GM19452 (cell line): Measurements from ENCODE around the gene TESK1.
"Not testable (repeated sequence)": the region's sequence is repeated elsewhere in the genome, so short reads cannot be mapped to it uniquely, and the experiment has no call there.

Source experiments
- ATAC-seq: cut with Tn5 transposase; IDR thresholded peaks from one replicate; pipeline ENCODE4 v1.9.1; 2021; ENCODE audit not compliant: unreplicated experiment

Gene TESK1

DNA sequence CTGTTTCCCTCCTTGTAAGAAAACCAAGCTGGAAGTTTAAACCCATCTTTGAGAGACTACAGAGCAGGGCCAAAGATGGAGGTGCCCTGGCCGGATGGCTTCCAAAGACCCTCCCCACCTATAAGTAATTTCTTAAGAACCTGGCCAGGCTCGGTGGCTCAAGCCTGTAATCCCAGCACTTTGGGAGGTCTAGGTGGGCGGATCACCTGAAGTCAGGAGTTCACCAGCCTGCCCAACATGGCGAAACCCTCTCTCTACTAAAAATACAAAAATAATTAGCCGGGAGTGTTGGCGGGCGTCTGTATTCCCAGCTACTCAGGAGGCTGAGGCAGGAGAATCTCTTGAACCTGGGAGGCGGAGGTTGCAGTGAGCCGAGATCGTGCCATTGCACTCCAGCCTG, 40.7 kb downstream of the TESK1 start:
- not testable (repeated sequence) for ATAC-seq

DNA sequence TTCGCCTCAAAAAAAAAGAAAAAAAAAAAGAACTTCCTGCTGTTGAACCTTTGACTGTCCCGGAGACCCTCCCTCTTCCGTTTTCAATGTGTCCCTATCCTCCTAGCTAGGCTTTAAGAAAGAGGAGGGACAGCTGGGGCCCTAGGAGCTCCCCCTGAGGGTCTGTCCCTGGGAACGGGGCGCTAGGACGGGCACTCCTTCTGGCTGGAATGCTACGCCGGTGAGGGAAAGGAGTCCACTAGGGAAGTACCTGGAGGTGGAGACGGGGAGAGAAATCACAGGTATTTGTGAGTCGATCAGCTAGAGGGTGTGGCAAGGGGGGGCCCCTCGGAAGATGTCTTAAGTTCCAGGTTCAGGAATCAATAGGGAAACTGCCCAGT, 41.1 kb downstream of the TESK1 start:
- no peak for ATAC-seq

DNA sequence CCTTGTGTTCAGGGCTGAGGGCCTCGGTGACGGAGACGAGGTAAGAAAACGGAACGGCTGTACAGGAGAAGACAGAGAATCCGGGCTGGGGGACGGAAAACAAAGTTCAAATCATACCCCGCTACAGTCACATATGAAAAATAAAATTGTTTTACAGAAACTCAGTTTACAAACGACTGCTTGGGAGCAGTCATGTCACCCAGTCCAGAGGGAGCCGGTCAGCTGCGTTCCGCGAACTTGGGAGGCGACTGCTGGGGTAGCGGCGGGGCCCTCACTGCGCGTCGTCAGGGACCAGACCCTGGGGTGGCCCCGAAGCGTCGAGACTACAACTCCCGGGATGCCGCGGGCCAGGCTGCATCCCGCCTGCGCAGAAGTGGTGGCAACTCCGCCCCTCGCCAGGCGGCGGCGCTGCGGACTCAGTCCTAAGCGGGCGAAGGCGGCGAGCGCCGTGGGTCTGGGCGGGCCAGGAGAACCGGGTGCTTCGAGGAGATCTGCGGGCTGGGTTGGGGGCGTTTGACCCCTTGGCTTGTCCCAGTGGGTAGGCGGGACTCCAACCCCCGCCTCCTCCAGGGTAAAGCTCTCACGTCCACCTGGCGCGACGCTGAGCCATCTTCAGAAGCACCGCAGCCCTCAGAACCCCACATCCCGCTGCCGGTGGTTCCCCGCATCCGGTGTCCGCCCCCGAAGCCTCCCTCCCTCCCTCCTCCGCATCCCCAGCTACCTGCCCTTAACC, 41.6 kb downstream of the TESK1 start:
- ATAC-seq = peak; percentile 90

DNA sequence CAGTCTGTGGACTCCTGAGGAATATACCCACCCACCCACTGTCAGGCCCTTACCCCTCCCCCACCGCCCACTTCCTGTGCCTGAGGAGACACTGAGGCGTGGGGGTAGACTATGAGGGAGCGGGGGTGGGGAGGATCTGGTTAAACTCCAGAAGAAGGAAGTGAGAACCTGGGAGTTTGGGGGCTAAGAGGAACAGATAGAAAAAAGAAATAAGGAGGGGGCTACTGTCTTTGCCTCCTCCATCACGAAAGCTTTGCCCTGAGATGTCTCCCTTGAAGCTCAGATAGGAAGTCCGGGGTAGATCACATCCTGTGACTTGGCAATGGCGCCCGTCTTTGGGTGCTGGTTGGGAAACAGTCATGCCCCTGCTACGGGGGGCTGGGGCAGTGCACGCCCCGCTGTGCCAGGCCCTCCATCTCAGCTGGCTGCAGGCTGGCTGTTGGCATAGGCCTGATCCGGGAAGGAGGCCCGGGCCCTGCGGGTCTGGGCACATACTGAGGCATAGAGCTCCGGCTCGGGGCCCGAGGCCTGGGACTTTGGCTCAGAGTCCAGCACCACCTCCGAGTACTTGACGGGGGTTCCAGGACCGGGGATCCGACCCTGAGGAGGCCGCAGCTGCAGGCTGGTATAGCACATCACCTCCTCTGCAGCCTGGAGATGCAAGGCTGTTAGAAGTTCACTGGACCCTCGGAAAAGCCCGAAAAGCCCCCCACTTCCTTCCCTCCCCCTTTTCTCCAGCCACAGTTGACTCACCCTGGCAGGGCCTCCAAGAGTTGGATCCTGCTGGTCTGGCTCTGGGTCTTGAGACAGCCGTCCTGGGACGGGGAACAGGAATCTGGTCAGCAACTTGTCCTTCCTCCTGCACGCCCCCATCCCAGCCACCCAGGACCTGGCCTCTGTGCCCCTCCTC, 44.6 kb downstream of the TESK1 start:
- ATAC-seq = no peak

DNA sequence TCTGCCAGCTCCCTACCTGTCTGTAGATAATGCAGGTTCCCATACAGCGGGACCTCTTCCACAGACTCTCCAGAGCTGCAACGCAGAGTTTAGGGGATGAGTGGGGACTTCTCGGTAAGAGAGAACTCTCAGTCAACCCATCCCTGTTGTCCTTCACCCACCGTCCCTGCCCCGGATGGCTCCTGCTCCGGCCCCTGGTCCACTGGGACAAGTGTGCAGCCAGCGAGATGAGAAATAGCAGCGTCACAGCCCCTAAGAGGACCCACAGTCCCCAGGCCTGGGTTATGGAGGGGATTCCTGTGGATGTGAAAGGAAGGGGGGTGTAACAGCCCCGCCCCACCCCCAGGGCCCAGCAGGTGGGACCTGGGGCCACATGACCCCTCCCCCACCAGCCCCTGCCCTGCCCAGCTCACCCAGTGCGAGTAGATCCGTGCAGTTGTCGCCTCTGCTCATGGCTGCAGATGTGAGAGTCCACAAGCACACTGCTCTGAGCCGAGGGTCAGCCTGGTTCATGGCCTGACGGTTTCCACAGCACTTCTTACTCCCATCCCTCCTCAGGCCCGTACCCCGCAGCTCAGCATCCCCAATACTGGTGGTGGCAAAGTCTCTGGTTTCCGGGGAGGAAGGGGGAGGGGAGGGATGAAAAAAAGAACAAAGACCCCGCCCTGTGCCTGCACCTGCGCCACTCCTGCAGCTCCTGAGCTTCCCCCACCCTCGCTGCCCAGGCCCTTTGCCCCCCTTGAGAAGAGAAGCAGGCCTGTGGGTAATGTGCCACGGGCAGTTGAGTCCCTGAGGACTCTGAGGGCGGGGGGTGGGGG, 45.5 kb downstream of the TESK1 start, which contains the start of gene SIT1:
Gene SIT1, minus strand, starts transcription at position 591 of the 818 bp plus-strand sequence. Its CDS starts 78 bp downstream, at position 513.
- no peak for ATAC-seq

DNA sequence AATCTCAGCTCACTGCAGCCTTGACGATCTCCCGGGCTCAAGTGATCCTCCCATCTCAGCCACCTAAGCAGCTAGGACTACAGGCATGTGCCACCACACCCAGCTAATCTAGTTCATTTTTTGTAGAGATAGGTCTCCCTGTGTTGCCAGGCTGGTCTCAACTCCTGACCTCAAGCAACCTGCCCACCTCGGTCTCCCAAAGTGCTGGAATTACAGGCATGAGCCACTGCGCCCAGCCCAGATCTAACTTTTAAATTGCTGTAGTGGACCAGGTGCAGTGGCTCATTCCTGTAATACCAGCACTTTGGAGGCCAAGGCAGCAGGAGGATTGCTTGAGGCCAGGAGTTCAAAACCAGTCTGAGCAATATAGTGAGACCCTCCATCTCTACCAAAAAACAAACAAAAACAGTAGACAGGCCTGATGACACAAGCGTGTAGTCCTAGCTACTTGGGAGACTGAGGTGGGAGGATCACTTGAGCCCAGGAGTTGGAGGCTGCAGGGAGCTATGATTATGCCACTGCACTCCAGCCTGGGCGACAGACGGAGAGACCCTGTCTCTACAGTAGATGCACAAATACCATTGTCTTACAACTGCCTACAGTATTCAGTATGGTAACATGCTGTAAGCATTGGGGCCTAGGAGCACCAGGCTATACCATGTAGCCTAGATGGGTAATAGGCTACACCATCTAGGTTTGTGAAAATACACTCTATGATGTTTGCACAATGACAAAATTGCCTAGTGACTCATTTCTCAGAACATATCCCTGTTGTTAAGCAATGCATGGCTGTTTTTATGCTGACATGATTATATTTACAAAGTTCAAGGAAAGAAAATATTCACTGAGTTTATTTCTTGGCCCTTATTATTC, 47.1 kb downstream of the TESK1 start:
- no peak for ATAC-seq

DNA sequence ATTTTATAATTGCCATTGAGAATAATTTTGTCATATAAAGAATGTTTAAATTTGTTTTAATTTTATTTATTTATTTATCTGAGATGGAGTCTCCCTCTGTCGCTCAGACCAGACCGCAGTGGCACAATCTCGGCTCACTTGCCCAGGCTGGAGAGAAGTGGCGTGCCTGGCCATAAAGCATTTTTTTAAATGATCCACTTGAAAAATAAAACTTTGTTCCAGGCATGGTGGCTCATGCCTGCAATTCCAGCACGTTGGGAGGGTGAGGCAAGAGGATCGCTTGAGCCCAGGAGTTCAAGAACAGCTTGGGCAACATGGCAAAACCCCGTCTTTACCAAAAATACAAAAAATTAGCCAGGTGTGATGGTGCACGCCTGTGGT, 47.8 kb downstream of the TESK1 start:
- no peak for ATAC-seq

DNA sequence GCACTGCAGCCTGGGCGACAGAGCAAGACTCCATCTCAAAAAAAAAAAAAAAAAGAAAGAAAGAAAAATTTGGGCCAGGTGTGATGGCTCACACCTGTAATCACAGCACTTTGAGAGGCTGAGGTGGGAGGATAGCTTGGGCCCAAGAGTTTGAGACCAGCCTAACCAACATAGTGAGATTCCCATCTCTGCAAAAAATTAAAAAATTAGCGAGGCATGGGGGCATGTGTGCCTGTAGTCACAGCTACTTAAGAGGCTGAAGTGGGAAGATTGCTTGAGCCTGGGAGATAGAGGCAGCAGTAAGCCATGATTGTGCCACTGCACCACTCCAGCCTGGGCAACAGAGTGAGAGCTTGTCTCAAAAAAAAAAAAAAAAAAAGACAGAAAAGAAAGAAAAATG, 48.5 kb downstream of the TESK1 start:
- no peak for ATAC-seq

DNA sequence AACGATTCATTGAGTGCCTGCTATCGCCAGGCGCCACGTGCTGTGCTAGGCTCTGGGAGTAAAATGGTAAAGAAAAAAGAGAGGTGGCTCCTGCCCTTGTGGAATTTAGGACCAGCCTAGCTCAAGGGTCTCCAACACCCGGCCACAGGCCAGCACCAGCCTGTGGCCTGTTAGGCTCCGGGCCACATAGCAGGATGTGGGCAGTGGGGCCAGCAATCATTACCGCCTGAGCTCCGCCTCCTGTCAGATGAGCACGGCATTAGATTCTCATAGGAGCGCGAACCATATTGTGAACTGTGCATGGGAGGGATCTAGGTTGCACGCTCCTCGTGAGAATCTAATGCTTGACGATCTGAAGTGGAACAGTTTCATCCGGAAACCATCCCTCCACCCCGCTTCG, 51.3 kb downstream of the TESK1 start:
- ATAC-seq = no peak

DNA sequence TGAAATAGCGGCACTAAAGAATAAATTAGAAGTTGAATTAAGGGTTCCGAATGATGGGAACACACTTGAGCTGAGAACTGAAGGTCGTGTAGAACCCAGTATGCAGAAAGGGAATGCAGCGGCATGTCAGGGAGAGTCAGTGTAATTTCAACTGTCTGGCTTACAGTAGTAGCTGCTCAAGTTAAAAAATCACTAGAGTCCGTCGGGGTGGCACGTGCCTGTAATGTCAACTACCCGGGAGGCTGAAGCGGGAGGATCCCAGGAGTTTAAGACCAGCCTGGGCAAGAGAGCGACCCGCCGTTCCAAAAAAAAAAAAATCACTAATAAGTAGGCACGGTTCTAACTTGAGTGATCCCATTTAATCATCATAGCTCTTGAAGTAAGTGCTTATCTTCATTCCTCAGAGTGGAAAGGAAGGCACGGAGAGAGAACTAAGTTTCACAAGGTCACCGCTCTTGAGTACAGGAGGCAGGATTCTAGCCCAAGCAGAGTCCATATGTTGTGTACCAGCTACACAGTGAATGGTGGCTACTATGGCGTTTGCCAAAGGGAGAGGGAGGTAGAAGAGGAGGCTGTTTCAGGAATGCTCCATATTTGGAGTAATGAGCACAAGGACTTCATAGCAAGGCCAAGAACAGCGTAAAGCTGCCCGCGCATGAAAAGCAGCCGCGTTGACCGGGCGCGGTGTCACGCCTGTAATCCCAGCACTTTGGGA, 51.9 kb downstream of the TESK1 start:
- ATAC-seq = no peak

DNA sequence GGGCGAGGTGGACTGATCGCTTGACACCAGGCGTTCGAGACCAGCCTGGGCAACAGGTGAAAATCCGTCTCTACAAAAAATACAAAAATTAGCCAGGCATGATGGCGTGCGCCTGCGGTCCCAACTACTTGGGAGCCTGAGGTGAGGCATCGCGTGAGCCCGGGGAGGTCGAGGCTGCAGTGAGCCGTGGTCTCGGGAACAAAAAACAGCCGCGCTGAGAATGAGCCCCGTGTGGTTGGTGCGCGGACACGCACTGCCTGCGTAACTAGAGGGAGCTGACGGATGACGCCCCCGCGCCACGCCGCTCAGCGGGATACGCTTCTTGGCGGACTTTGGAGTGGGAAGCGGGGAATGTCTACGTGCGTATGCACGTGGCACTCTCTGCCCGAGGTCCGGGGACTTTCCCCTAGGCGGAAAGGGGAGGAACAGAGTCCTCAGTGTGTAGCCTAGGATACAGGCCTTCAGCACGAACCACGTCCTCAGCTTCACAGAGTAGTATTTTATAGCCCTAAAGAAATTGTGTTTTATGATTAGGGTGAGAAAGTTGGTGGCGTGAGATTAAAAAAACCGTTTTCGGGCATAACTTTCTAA, 52.6 kb downstream of the TESK1 start, which contains the start of gene RMRP:
Gene RMRP, minus strand, starts transcription at position 474 of the 591 bp plus-strand sequence.
- ATAC-seq = peak; percentile 89

DNA sequence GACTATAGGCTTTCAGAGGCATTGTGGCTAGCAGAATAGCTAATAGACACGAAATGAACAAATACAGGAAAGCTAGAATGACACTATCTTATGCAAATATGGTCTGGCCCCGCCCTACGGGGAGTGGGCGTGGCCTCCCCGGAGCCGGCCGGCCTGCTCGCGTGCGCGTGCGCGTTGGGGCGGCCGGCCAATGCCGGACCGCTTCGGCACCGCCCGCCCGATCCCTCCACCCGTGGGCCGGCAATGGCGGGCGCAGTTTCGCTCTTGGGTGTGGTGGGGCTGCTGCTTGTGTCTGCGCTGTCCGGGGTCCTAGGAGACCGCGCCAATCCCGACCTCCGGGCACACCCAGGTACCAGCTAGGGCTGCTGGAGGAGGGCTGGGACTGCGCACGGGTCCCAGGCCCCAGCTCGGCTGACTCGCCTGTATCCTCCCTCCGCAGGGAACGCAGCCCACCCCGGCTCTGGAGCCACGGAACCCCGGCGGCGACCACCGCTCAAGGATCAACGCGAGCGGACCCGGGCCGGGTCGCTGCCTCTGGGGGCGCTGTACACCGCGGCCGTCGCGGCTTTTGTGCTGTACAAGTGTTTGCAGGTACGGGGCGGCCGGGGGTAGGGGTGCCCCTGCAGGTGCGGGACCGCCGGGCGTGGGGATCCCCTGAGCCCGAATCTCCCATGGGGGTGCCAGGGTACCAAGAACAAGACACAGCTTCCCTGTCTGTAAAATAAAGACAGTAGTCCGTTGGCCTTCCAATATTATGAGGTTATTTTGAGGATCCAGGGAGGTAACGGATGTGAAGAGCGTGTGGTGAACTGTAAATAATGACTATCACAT, 53.3 kb downstream of the TESK1 start, which contains the start of gene CCDC107:
Gene CCDC107, plus strand, starts transcription at position 156 of the 831 bp plus-strand sequence. Its CDS starts 88 bp downstream, at position 244.
- peak; percentile 60 for ATAC-seq

DNA sequence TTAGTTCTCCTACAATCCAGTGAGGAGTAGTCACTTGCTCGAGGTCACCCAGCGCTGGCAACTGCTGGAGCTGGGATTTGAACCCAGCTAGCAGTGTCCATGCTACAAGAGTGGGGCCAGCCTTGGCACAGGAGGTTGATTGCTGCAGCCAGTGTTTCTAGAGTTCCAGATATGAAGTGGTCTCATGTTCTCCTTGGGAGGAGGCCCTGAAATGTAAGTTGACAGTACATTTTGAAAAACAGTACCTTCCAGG, 53.8 kb downstream of the TESK1 start:
- no peak for ATAC-seq

DNA sequence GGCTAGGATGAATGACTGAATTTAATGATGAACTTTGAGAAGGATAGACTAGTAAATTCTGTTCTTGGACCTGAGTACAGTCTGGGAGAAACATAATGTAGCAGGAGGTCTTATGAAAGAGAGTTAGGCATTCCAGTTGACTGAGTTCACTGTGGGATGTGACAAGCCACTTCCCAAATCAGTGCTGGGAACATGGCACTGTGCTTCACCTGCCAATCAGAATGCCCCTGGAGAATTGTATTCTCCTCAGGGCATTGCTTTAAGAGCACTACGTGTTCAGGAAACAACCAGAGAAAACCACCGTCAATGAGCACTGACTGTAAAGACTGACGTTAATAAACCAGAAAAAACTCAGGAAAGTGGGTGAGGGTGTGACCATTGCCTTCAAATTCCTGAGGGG, 54.3 kb downstream of the TESK1 start:
- ATAC-seq = no peak
